Kidney (tissue), 14 donors: Measurements from ENCODE around the gene ERBB4. TPM values are rescaled to one million over a fixed set of nuclear protein-coding genes. Genes with fewer than 3 reads are reported as not detected.

ENCODE experiments used
- DNase-seq, 5 donors: peaks; one replicate each; pipeline ENCODE4 v3.0.0-alpha.2; 2013 to 2020
- FAIRE-seq: peaks from 2 replicates; lab custom pipeline; 2012; peaks lifted over from hg19 to GRCh38; lab: Jason Lieb, UNC
- H3K27ac ChIP-seq, 2 donors: one replicate each; pipeline ENCODE4 v1.7.0; 2013; ENCODE audit warnings: low read depth in 2 of 2, low read length in 2 of 2, inconsistent platforms in 1 of 2
- H3K27me3 ChIP-seq: one replicate; pipeline ENCODE4 v1.7.1; 2013; ENCODE audit warnings: low read length, inconsistent platforms; ENCODE audit not compliant: control insufficient read depth, insufficient read depth
- H3K36me3 ChIP-seq, 3 donors: one replicate each; pipeline versions ENCODE4 v1.7.0 to v1.7.1; 2013; ENCODE audit warnings: low read length in 3 of 3, control low read depth in 1 of 3, inconsistent platforms in 1 of 3; ENCODE audit not compliant: insufficient read depth in 3 of 3, control insufficient read depth in 2 of 3
- H3K4me1 ChIP-seq, 3 donors: one replicate each; pipeline versions ENCODE4 v1.7.0 to v1.7.1; 2013; ENCODE audit warnings: low read length in 3 of 3, inconsistent platforms in 1 of 3, low read depth in 1 of 3; ENCODE audit not compliant: control insufficient read depth in 2 of 3, insufficient read depth in 2 of 3
- H3K4me3 ChIP-seq, 3 donors: one replicate each; pipeline versions ENCODE4 v1.7.0 to v1.8.1; 2013; ENCODE audit warnings: low read length in 3 of 3, control low read depth in 1 of 3, inconsistent platforms in 1 of 3
- H3K9ac ChIP-seq, 3 donors: one replicate each; pipeline versions ENCODE4 v1.7.0 to v1.7.1; 2013; ENCODE audit warnings: low read length in 3 of 3, control low read depth in 1 of 3, inconsistent platforms in 1 of 3
- H3K9me3 ChIP-seq, 3 donors: one replicate each; pipeline versions ENCODE4 v1.7.0 to v1.7.1; 2013; ENCODE audit warnings: low read length in 3 of 3, control low read depth in 1 of 3, inconsistent platforms in 1 of 3; ENCODE audit not compliant: control insufficient read depth in 2 of 3, insufficient read depth in 1 of 3
- CTCF ChIP-seq: IDR thresholded peaks from 3 replicates; pipeline ENCODE4 v1.5.1; 2012; ENCODE audit warnings: mild to moderate bottlenecking, moderate library complexity, borderline replicate concordance; ENCODE audit not compliant: insufficient read depth; ENCODE audit errors: extremely low read depth
- intact Hi-C: fragments of 100-400 bp; cut with DNase I; formaldehyde crosslinking; loops from one replicate; pipeline ENCODE4 v1.11.1; 2022
- polyA plus RNA-seq: library from polyadenylated mRNA; stranded (reverse); fragments of 350-450 nt; fragmentation: Illumina TruSeq; extraction: RNeasy Lipid Tissue Mini Kit (QIAGEN cat#74804); gene quantifications from one replicate; pipeline ENCODE4 v1.2.3, GENCODE V29; 2014; ENCODE audit warnings: low read depth, low replicate concordance; ENCODE audit not compliant: insufficient read depth
- total RNA-seq: library from RNA; stranded (reverse); fragmentation: NEBNext Ultra II Directional; extraction: Animal tissue kit (Norgen Biotek cat#: 25700); gene quantifications from one replicate; pipeline ENCODE4 v1.2.1, GENCODE V29; 2021
- donor health status: control.
- donor health status: control.
- donor health status: control.
- donor health status: control.
- donor health status: control.
- donor health status: DM: yes; HTN: yes; CAD: no.
- donor health status: Normal renal cell carcinoma (clear cell type).

The ERBB4 gene
- total and polyA plus RNA-seq, 2 donors from 2014 or later: 3.9 to 152 TPM

GRCh38 chr2:211673133-211673905 lies 865.3 kb downstream of the ERBB4 start:
- intact Hi-C loops: no loop called here
- H3K4me1 ChIP-seq: no peaks in the 10 kb centered on the region
- no peaks in the 10 kb centered on the region for H3K36me3 ChIP-seq
- H3K9me3 ChIP-seq: no peaks in the 10 kb centered on the region
- DNase-seq (no peak), FAIRE-seq (no peak)
- no peak overlapping the region for H3K4me3 ChIP-seq
- H3K27ac ChIP-seq: no peak overlapping the region
- no peaks in the 10 kb centered on the region for H3K27me3 ChIP-seq
- no peak overlapping the region for H3K9ac ChIP-seq
- TF ChIP-seq CTCF: no peak

GRCh38 chr2:211671977-211672376 lies 866.6 kb downstream of the ERBB4 start:
- TF ChIP-seq CTCF: no peak
- DNase-seq: no peak
- Histone ChIP-seq H3K4me3 (no peak overlapping the region), H3K4me1 (no peaks in the 10 kb centered on the region), H3K27ac (no peak overlapping the region), H3K9me3 (no peaks in the 10 kb centered on the region), H3K36me3 (no peaks in the 10 kb centered on the region), H3K9ac (no peak overlapping the region), H3K27me3 (no peaks in the 10 kb centered on the region)
- intact Hi-C loops: no loop called here
- FAIRE-seq: no peak

- no peaks in the 10 kb centered on the region for H3K36me3 ChIP-seq
- no peak overlapping the region for H3K9ac ChIP-seq
- H3K27ac ChIP-seq: no peak overlapping the region
- no peak for DNase-seq
- intact Hi-C loops: no loop called here
- FAIRE-seq: no peak
- H3K9me3 ChIP-seq: no peaks in the 10 kb centered on the region
- TF ChIP-seq CTCF: no peak
- no peaks in the 10 kb centered on the region for H3K4me1 ChIP-seq
- no peaks in the 10 kb centered on the region for H3K27me3 ChIP-seq
- H3K4me3 ChIP-seq: no peak overlapping the region
Observed at GRCh38 chr2:211665299-211665698, 873.3 kb downstream of the ERBB4 start.
